Ovary (tissue), 3 donors: ENCODE results near the gene DOCK8.

Experiments
- CTCF ChIP-seq, 3 donors: fragments of 450-650 bp in 2 of 3; fragments of 200-600 bp in 1 of 3; IDR thresholded peaks; one replicate each; pipeline versions ENCODE4 v1.5.1 to v1.8.0; 2016 to 2022; ENCODE audit warnings: antibody characterized with exemption in 3 of 3, mild to moderate bottlenecking in 1 of 3
- EP300 ChIP-seq: sonication (generic); formaldehyde crosslinking; IDR thresholded peaks from one replicate; pipeline ENCODE4 v1.6.1; 2017; ENCODE audit warnings: antibody characterized with exemption
- POLR2A ChIP-seq: fragments of 450-650 bp; IDR thresholded peaks from one replicate; pipeline ENCODE4 v1.6.1; 2017; ENCODE audit warnings: antibody characterized with exemption, mild to moderate bottlenecking, moderate library complexity
- donor health status: DM: no; HTN: no; CAD: no.

- no peak for TF ChIP-seq CTCF (IDR thresholded peaks at IDR 0.05)
- no peak for TF ChIP-seq POLR2A
- no peak for TF ChIP-seq EP300
Observed at GRCh38 chr9:404234-404633, 189.6 kb downstream of the DOCK8 start.
